Spleen (tissue), 11 donors: ENCODE data around the gene NRCAM. TPM values are rescaled to one million over a fixed set of nuclear protein-coding genes. Genes with fewer than 3 reads are reported as not detected.

Source experiments
- DNase-seq: peaks from one replicate; pipeline ENCODE4 v3.0.0-alpha.2; 2020
- H3K27ac ChIP-seq, 8 donors: fragments of 200-600 bp; sonication (generic) in 7 of 8; 1 replicate in 4 of 8; 2 replicates in 4 of 8; pipeline versions ENCODE4 v1.5.0 to v1.8.0; 2016 to 2021; ENCODE audit warnings: inconsistent platforms in 4 of 8, mild to moderate bottlenecking in 4 of 8, moderate library complexity in 1 of 8
- H3K27me3 ChIP-seq, 7 donors: fragments of 200-600 bp; sonication (generic) in 6 of 7; replicated peaks in 1 of 7; 1 replicate in 4 of 7; 2 replicates in 3 of 7; pipeline versions ENCODE4 v1.5.0 to v1.8.0; 2016 to 2021; ENCODE audit warnings: inconsistent platforms in 3 of 7, mild to moderate bottlenecking in 1 of 7
- H3K36me3 ChIP-seq, 6 donors: fragments of 200-600 bp; sonication (generic) in 5 of 6; 1 replicate in 4 of 6; 2 replicates in 2 of 6; pipeline versions ENCODE4 v1.5.0 to v1.8.0; 2016 to 2021; ENCODE audit warnings: inconsistent platforms in 2 of 6
- H3K4me1 ChIP-seq, 6 donors: fragments of 200-600 bp; sonication (generic) in 5 of 6; 1 replicate in 3 of 6; 2 replicates in 3 of 6; pipeline versions ENCODE4 v1.5.0 to v1.8.0; 2016 to 2021; ENCODE audit warnings: inconsistent platforms in 3 of 6
- H3K4me3 ChIP-seq, 8 donors: fragments of 200-600 bp; sonication (generic) in 7 of 8; 1 replicate in 4 of 8; 2 replicates in 4 of 8; pipeline versions ENCODE4 v1.5.0 to v1.8.0; 2016 to 2021; ENCODE audit warnings: inconsistent platforms in 4 of 8, mild to moderate bottlenecking in 4 of 8, moderate library complexity in 2 of 8
- H3K9me3 ChIP-seq, 8 donors: fragments of 200-600 bp; sonication (generic) in 7 of 8; 1 replicate in 4 of 8; 2 replicates in 4 of 8; pipeline versions ENCODE4 v1.5.0 to v1.8.0; 2016 to 2021; ENCODE audit warnings: inconsistent platforms in 4 of 8
- POLR2A ChIP-seq, 3 donors: fragments of 450-650 bp; IDR thresholded peaks; one replicate each; pipeline ENCODE4 v1.5.1; 2017; ENCODE audit warnings: antibody characterized with exemption in 3 of 3, mild to moderate bottlenecking in 1 of 3
- POLR2AphosphoS5 ChIP-seq, 3 donors: sonication (generic); formaldehyde crosslinking; IDR thresholded peaks; one replicate each; pipeline ENCODE4 v1.5.1; 2017; ENCODE audit warnings: antibody characterized with exemption in 3 of 3
- WGBS, 5 donors: extraction: QIAGEN DNeasy Blood & Tissue Kit in 3 of 5; methylation state at CpG; one replicate each; pipeline versions ENCODE4 v1.1.5 to v1.1.7; 2013 to 2018; 5-methylcytosine and 5-hydroxymethylcytosine counted together
- intact Hi-C: fragments of 100-400 bp; cut with DNase I; formaldehyde crosslinking; loops from one replicate; pipeline ENCODE4 v1.15.0; 2023; ENCODE audit warnings: low total_unique reads
- polyA plus RNA-seq, 3 donors: library from polyadenylated mRNA; stranded (reverse); fragments of 200-250 nt; gene quantifications; one replicate each; pipeline ENCODE4 v1.2.1, GENCODE V29; 2013
- total RNA-seq, 7 donors: library from RNA; depleted of rRNA in 3 of 7; stranded (reverse); fragments of >200 nt in 3 of 7; fragmentation: NEBNext Ultra II Directional in 4 of 7; extraction: Animal tissue kit (Norgen Biotek cat#: 25700) in 4 of 7; gene quantifications; one replicate each; pipeline versions ENCODE4 v1.1.0 to v1.2.1, GENCODE V29; 2016 to 2021
- TF ChIP-seq, protein P1 (sequence below), 11 experiments: fragments of 200-600 bp in 7 of 11; fragments of 450-650 bp in 4 of 11; sonication (generic) in 4 of 11; IDR thresholded peaks in 8 of 11; conservative IDR thresholded peaks in 3 of 11; 1 replicate in 7 of 11; 2 replicates in 4 of 11; pipeline versions ENCODE4 v1.4.0 to v1.8.0; 2016 to 2021; ENCODE audit warnings: antibody characterized with exemption in 11 of 11, inconsistent platforms in 4 of 11, mild to moderate bottlenecking in 1 of 11
- donor health status: healthy with polysubstance abuse.
- donor health status: DM: no; HTN: no; CAD: no; lungs with moderate emphysema.
- donor health status: DM: no; HTN: no; CAD: no.
- donor health status: Bipolar disorder and iron deficiency.
- donor health status: healthy.
- donor health status: DM: no; HTN: no; CAD: no.
- donor health status: DM: yes; HTN: yes; CAD: no.

The NRCAM gene
- total and polyA plus RNA-seq, 10 donors: 4.1 to 88.5 (median 15.0) TPM

DNA sequence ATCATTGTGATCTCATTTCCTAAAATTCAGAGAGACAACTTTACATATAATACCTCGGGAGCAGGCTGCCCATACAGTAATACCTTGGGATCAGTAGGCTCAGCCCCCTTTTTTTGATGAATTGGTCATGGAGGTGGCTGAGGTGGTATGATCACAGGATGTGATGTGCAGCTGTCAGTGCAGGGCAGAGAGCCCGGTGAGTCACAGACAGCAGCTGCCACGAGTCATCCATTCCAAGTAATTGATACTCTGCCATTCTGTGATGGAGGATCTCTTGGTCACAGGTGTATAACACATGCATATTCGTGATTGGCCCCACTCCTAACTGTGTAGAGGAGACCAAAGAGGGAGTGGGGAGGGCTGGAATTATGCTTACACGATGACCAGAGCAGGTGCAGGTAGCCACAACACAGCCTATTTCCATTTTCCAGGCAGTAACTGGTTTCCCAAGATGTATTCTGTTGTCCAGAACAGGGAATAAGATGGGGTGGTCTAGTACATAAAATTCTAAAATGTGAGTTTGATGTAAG, 14.1 kb downstream of the NRCAM start:
- no peak overlapping the region for H3K4me3 ChIP-seq
- WGBS, 5 donors: 61 to 85% (median 72%) methylated on average over 5 of the region's 5 CpGs
- DNase-seq: no peak
- no peaks in the 10 kb centered on the region for H3K9me3 ChIP-seq
- intact Hi-C loops: no loop called here
- H3K27me3 ChIP-seq: peaks cover 0 to 1% (median 0%) of the 10 kb centered on the region in 7 donors
- TF ChIP-seq, protein P1, sequence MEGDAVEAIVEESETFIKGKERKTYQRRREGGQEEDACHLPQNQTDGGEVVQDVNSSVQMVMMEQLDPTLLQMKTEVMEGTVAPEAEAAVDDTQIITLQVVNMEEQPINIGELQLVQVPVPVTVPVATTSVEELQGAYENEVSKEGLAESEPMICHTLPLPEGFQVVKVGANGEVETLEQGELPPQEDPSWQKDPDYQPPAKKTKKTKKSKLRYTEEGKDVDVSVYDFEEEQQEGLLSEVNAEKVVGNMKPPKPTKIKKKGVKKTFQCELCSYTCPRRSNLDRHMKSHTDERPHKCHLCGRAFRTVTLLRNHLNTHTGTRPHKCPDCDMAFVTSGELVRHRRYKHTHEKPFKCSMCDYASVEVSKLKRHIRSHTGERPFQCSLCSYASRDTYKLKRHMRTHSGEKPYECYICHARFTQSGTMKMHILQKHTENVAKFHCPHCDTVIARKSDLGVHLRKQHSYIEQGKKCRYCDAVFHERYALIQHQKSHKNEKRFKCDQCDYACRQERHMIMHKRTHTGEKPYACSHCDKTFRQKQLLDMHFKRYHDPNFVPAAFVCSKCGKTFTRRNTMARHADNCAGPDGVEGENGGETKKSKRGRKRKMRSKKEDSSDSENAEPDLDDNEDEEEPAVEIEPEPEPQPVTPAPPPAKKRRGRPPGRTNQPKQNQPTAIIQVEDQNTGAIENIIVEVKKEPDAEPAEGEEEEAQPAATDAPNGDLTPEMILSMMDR (IDR thresholded peaks at IDR 0.05 in 8 of 11, conservative IDR thresholded peaks at IDR 0.05 in 3 of 11): no peak
- TF ChIP-seq POLR2A (IDR thresholded peaks at IDR 0.05) (no peak), POLR2AphosphoS5 (IDR thresholded peaks at IDR 0.05) (no peak)
- H3K36me3 ChIP-seq: no peaks in the 10 kb centered on the region
- H3K4me1 ChIP-seq: no peaks in the 10 kb centered on the region
- H3K27ac ChIP-seq: no peak overlapping the region

DNA sequence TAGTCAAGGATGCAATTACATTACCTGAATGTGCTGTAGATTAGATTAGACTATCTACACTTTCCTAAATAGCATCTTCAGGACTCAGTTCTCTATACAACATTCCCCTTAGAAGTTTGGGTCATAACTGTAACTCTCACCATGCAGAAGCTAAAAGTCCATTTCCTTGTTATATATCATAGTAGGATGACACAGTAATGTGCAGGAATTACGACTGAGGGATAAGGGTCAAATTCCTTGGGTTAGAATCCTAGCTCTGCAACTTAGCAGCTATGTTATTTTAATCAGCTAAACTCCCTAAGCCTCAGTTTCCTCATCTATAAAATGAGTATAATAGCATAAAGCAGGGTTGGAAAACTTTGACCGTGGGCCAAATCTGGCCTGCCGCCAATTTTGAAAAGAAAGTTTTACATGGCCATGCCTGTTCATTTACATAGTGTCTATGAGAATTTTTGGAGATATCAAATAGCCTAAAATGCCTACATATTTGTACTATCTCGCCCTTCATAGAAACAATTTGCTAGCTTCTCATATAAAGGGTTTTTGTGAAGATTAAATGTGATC, 14.8 kb downstream of the NRCAM start:
- Histone ChIP-seq H3K4me3 (no peak overlapping the region), H3K36me3 (no peaks in the 10 kb centered on the region), H3K27me3 (no peaks in the 10 kb centered on the region), H3K9me3 (no peaks in the 10 kb centered on the region), H3K4me1 (no peaks in the 10 kb centered on the region), H3K27ac (no peak overlapping the region)
- no peak for DNase-seq
- intact Hi-C loops: no loop called here
- 80 to 89% (median 84%) methylated on average over 4 of the region's 4 CpGs for WGBS, 5 donors
- no peak for TF ChIP-seq POLR2AphosphoS5 (IDR thresholded peaks at IDR 0.05)
- TF ChIP-seq, protein P1 (IDR thresholded peaks at IDR 0.05 in 8 of 11, conservative IDR thresholded peaks at IDR 0.05 in 3 of 11): no peak
- no peak for TF ChIP-seq POLR2A (IDR thresholded peaks at IDR 0.05)

DNA sequence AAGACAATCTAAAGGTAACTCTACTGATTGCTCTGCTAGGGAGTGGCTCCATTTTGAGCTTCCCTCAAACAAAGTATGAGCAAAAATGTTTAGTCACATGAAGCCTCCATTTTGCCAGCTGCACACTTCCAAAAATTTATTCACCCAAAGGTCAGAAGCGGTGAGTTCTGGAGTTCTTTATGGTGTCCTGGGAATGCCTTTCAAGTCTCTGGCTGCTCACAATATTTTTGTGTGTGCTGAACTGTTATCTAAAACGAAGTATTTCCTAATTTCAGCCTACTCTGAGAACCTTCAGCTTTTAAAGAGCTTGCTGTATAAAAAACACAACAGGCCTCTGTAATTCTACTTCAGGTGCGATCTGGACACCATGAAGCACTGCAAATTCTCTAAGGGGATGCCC, 15.6 kb downstream of the NRCAM start:
- Histone ChIP-seq H3K27ac (no peak overlapping the region), H3K36me3 (no peaks in the 10 kb centered on the region), H3K9me3 (no peaks in the 10 kb centered on the region), H3K4me1 (no peaks in the 10 kb centered on the region), H3K4me3 (no peak overlapping the region), H3K27me3 (no peaks in the 10 kb centered on the region)
- intact Hi-C loops: no loop called here
- WGBS, 5 donors: 76 to 90% (median 81%) methylated on average over 3 of the region's 3 CpGs
- DNase-seq: no peak
- TF ChIP-seq POLR2A (IDR thresholded peaks at IDR 0.05) (no peak), POLR2AphosphoS5 (IDR thresholded peaks at IDR 0.05) (no peak)
- TF ChIP-seq, protein P1 (IDR thresholded peaks at IDR 0.05 in 8 of 11, conservative IDR thresholded peaks at IDR 0.05 in 3 of 11): no peak

DNA sequence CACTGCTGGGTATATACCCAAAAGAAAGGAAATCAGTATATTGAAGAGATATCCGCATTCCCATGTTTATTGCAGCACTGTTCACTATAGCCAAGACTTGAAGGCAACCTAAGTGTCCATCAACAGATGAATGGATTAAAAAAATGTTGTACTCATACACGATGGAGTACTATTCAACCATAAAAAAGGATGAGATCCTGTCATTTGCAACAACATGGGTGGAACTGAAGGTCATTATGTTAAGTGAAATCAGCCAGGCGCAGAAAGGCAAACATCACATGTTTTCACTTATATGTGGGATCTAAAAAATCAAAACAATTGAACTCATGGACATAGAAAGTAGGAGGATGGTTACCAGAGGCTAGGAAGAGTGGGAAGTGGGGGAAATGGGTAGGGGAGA, 19.3 kb downstream of the NRCAM start:
- no peak overlapping the region for H3K27ac ChIP-seq
- TF ChIP-seq POLR2AphosphoS5 (IDR thresholded peaks at IDR 0.05): no peak
- no peak for TF ChIP-seq POLR2A (IDR thresholded peaks at IDR 0.05)
- TF ChIP-seq, protein P1 (IDR thresholded peaks at IDR 0.05 in 8 of 11, conservative IDR thresholded peaks at IDR 0.05 in 3 of 11): no peak
- H3K4me1 ChIP-seq: no peaks in the 10 kb centered on the region
- no peak for DNase-seq
- no peaks in the 10 kb centered on the region for H3K36me3 ChIP-seq
- H3K4me3 ChIP-seq: no peak overlapping the region
- WGBS, 5 donors: 88 to 95% (median 94%) methylated on average over 3 of the region's 3 CpGs
- intact Hi-C loops: no loop called here
- peaks cover 0 to 7% (median 0%) of the 10 kb centered on the region in 7 donors for H3K27me3 ChIP-seq
- no peaks in the 10 kb centered on the region for H3K9me3 ChIP-seq
